Natural killer cell (primary cell): ENCODE results near the gene ARCN1. TPM values are rescaled to one million over a fixed set of nuclear protein-coding genes. Genes with fewer than 3 reads are reported as not detected.

Source experiments
- ATAC-seq, 3 donors: fragments of 150-1000 bp in 2 of 3; fragments of 200-7000 bp in 1 of 3; cut with Tn5 transposase; 1 replicate in 1 of 3; 2 replicates in 2 of 3; pipeline ENCODE4 v1.10.0; 2021; ENCODE audit warnings: mild to moderate bottlenecking in 2 of 3, moderate library complexity in 2 of 3
- DNase-seq, 2 donors: peaks; one replicate each; pipeline versions ENCODE4 v3.0.0 to v3.0.0-alpha.2; 2013 to 2021; ENCODE audit warnings: mixed read lengths in 1 of 2
- H3K27ac ChIP-seq: one replicate; pipeline ENCODE4 v1.5.1; 2013; ENCODE audit warnings: mild to moderate bottlenecking, low read length
- H3K27me3 ChIP-seq: one replicate; pipeline ENCODE4 v1.6.1; 2013; ENCODE audit warnings: low read length; ENCODE audit not compliant: control insufficient read depth, insufficient read depth
- H3K36me3 ChIP-seq: one replicate; pipeline ENCODE4 v1.6.1; 2013; ENCODE audit warnings: low read length; ENCODE audit not compliant: control insufficient read depth, insufficient read depth
- H3K4me1 ChIP-seq: one replicate; pipeline ENCODE4 v1.6.1; 2013; ENCODE audit warnings: low read length; ENCODE audit not compliant: control insufficient read depth, insufficient read depth
- H3K4me3 ChIP-seq: one replicate; pipeline ENCODE4 v1.5.1; 2013; ENCODE audit warnings: low read length
- H3K9me3 ChIP-seq: one replicate; pipeline ENCODE4 v1.6.1; 2013; ENCODE audit warnings: low read length; ENCODE audit not compliant: control insufficient read depth, insufficient read depth
- H3K27ac Mint-ChIP-seq, 2 donors: one replicate each; pipeline ENCODE4 v1.8.0; 2022; ENCODE audit warnings: mild to moderate bottlenecking in 2 of 2, mixed read lengths in 2 of 2, moderate library complexity in 1 of 2
- H3K27me3 Mint-ChIP-seq, 2 donors: one replicate each; pipeline ENCODE4 v1.8.0; 2022; ENCODE audit warnings: low read depth in 2 of 2, mixed read lengths in 2 of 2
- H3K36me3 Mint-ChIP-seq: one replicate; pipeline ENCODE4 v1.8.0; 2022; ENCODE audit warnings: mixed read lengths
- H3K4me1 Mint-ChIP-seq, 2 donors: one replicate each; pipeline ENCODE4 v1.8.0; 2022; ENCODE audit warnings: mixed read lengths in 2 of 2
- H3K4me3 Mint-ChIP-seq: one replicate; pipeline ENCODE4 v1.8.0; 2022; ENCODE audit warnings: mild to moderate bottlenecking, moderate library complexity, mixed read lengths
- H3K9me3 Mint-ChIP-seq, 2 donors: one replicate each; pipeline ENCODE4 v1.8.0; 2022; ENCODE audit warnings: mixed read lengths in 2 of 2
- WGBS: methylation state at CpG from one replicate; pipeline ENCODE4 v1.1.7; 2013; ENCODE audit warnings: missing lambda C conversion rate; ENCODE audit not compliant: insufficient coverage; 5-methylcytosine and 5-hydroxymethylcytosine counted together
- intact Hi-C: fragments of 100-400 bp; cut with micrococcal nuclease; formaldehyde crosslinking; loops from one replicate; pipeline ENCODE4 v1.14.2; 2022
- total RNA-seq, 4 donors: library from RNA; stranded (reverse); fragments of 120-200 nt in 1 of 4; gene quantifications; one replicate each; pipeline versions ENCODE4 v1.2.3 to v1.2.4, GENCODE V29; 2013 to 2022
- TF ChIP-seq, protein P1 (sequence below): fragments of 200-600 bp; IDR thresholded peaks from one replicate; pipeline ENCODE4 v1.8.0; 2022; ENCODE audit warnings: antibody characterized with exemption

The ARCN1 gene
- total RNA-seq, 3 donors from 2014 or later (not counting 1 experiment from before 2014, with no cell fraction given), result 72.9 to 88.6 (median 88.4) TPM

GRCh38 chr11:118648291-118648690 lies 76.1 kb downstream of the ARCN1 start:
- 94% methylated on average over 5 of the region's 5 CpGs for WGBS

GRCh38 chr11:118649941-118650340 lies 77.7 kb downstream of the ARCN1 start:
- intact Hi-C loops, result no loop called here
- no peak overlapping the region for H3K4me3 ChIP-seq
- H3K27me3 ChIP-seq, result no peaks in the 10 kb centered on the region
- H3K9me3 ChIP-seq, result no peaks in the 10 kb centered on the region
- H3K36me3 Mint-ChIP-seq, result no peaks in the 10 kb centered on the region
- peaks cover 7% of the 10 kb centered on the region in 2 donors for H3K4me1 Mint-ChIP-seq
- no peaks in the 10 kb centered on the region for H3K4me1 ChIP-seq
- no peak for ATAC-seq
- H3K27ac Mint-ChIP-seq, result no peak overlapping the region
- H3K27me3 Mint-ChIP-seq, result no peaks in the 10 kb centered on the region
- WGBS, result 80% methylated on average over 9 of the region's 10 CpGs
- no peaks in the 10 kb centered on the region for H3K36me3 ChIP-seq
- TF ChIP-seq, protein P1, sequence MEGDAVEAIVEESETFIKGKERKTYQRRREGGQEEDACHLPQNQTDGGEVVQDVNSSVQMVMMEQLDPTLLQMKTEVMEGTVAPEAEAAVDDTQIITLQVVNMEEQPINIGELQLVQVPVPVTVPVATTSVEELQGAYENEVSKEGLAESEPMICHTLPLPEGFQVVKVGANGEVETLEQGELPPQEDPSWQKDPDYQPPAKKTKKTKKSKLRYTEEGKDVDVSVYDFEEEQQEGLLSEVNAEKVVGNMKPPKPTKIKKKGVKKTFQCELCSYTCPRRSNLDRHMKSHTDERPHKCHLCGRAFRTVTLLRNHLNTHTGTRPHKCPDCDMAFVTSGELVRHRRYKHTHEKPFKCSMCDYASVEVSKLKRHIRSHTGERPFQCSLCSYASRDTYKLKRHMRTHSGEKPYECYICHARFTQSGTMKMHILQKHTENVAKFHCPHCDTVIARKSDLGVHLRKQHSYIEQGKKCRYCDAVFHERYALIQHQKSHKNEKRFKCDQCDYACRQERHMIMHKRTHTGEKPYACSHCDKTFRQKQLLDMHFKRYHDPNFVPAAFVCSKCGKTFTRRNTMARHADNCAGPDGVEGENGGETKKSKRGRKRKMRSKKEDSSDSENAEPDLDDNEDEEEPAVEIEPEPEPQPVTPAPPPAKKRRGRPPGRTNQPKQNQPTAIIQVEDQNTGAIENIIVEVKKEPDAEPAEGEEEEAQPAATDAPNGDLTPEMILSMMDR, result no peak
- DNase-seq, result no peak
- H3K27ac ChIP-seq, result no peak overlapping the region
- no peaks in the 10 kb centered on the region for H3K9me3 Mint-ChIP-seq
- no peak overlapping the region for H3K4me3 Mint-ChIP-seq

More at GRCh38 chr11:118648291-118648690, 76.1 kb downstream of the ARCN1 start:
- intact Hi-C loops, result no loop called here
- Mint-ChIP-seq H3K27me3 (no peaks in the 10 kb centered on the region), H3K36me3 (no peaks in the 10 kb centered on the region), H3K4me1 (peaks cover 7% of the 10 kb centered on the region in 2 donors), H3K27ac (no peak overlapping the region), H3K9me3 (no peaks in the 10 kb centered on the region), H3K4me3 (no peak overlapping the region)
- ATAC-seq (no peak), DNase-seq (no peak)
- no peaks in the 10 kb centered on the region for H3K36me3 ChIP-seq
- H3K4me1 ChIP-seq, result no peaks in the 10 kb centered on the region
- H3K9me3 ChIP-seq, result no peaks in the 10 kb centered on the region
- H3K27me3 ChIP-seq, result no peaks in the 10 kb centered on the region
- no peak overlapping the region for H3K4me3 ChIP-seq
- TF ChIP-seq, protein P1, result no peak
- H3K27ac ChIP-seq, result no peak overlapping the region

- H3K9me3 Mint-ChIP-seq, result no peaks in the 10 kb centered on the region
- TF ChIP-seq, protein P1, result no peak
- no peaks in the 10 kb centered on the region for H3K27me3 ChIP-seq
- H3K4me1 Mint-ChIP-seq, result peaks cover 7% of the 10 kb centered on the region in 2 donors
- intact Hi-C loops, result no loop called here
- WGBS, result 97% methylated on average over 8 of the region's 8 CpGs
- no peaks in the 10 kb centered on the region for H3K4me1 ChIP-seq
- H3K9me3 ChIP-seq, result no peaks in the 10 kb centered on the region
- no peaks in the 10 kb centered on the region for H3K36me3 ChIP-seq
- H3K27ac Mint-ChIP-seq, result no peak overlapping the region
- no peak overlapping the region for H3K27ac ChIP-seq
- no peak overlapping the region for H3K4me3 Mint-ChIP-seq
- no peak overlapping the region for H3K4me3 ChIP-seq
- ATAC-seq (no peak), DNase-seq (no peak)
- H3K27me3 Mint-ChIP-seq, result no peaks in the 10 kb centered on the region
- no peaks in the 10 kb centered on the region for H3K36me3 Mint-ChIP-seq
Observed at GRCh38 chr11:118650366-118650765, 78.2 kb downstream of the ARCN1 start.

DNA sequence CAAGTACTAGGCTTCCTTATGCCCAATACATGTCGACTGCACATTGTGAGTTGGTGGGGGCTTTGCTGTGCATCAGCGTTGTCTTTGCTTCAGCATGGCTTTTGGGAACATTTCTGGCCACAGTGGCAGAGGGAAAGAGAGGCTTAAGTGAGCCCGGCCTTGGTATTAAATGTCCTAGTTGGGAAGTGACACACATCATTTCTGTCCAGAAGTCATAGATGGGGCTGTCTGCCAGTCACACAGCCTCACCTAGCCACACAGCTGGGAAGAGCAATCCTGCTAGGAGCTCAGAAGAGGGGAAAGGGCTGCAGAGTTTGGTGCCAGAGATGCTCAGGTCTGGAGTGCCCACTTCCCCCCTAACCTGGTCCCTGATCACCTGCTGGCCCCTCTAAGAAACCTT lies 79.6 kb downstream of the ARCN1 start:
- Mint-ChIP-seq H3K9me3 (no peaks in the 10 kb centered on the region), H3K27ac (no peak overlapping the region), H3K4me1 (peaks cover 7% of the 10 kb centered on the region in 2 donors), H3K4me3 (no peak overlapping the region), H3K27me3 (no peaks in the 10 kb centered on the region), H3K36me3 (no peaks in the 10 kb centered on the region)
- Histone ChIP-seq H3K27me3 (no peaks in the 10 kb centered on the region), H3K9me3 (no peaks in the 10 kb centered on the region), H3K36me3 (no peaks in the 10 kb centered on the region), H3K27ac (no peak overlapping the region), H3K4me1 (no peaks in the 10 kb centered on the region), H3K4me3 (no peak overlapping the region)
- 83% methylated on average over 3 of the region's 3 CpGs for WGBS
- no peak for ATAC-seq
- TF ChIP-seq, protein P1, result no peak
- DNase-seq, result no peak
- intact Hi-C loops, result no loop called here
